Rectal smooth muscle tissue (tissue), 1 donor: ENCODE results near the gene COL4A1.

Experiments
- H3K27ac ChIP-seq: one replicate; pipeline ENCODE4 v1.7.0; 2013; ENCODE audit warnings: low read depth, low read length, inconsistent platforms
- H3K27me3 ChIP-seq: one replicate; pipeline ENCODE4 v1.7.0; 2013; ENCODE audit warnings: low read length; ENCODE audit not compliant: control insufficient read depth, insufficient read depth
- H3K36me3 ChIP-seq: one replicate; pipeline ENCODE4 v1.7.0; 2013; ENCODE audit warnings: low read length; ENCODE audit not compliant: control insufficient read depth, insufficient read depth
- H3K4me1 ChIP-seq: one replicate; pipeline ENCODE4 v1.7.0; 2013; ENCODE audit warnings: low read length; ENCODE audit not compliant: control insufficient read depth, insufficient read depth
- H3K4me3 ChIP-seq: one replicate; pipeline ENCODE4 v1.7.0; 2013; ENCODE audit warnings: low read length
- H3K9ac ChIP-seq: one replicate; pipeline ENCODE4 v1.7.0; 2013; ENCODE audit warnings: low read length

The COL4A1 gene

DNA sequence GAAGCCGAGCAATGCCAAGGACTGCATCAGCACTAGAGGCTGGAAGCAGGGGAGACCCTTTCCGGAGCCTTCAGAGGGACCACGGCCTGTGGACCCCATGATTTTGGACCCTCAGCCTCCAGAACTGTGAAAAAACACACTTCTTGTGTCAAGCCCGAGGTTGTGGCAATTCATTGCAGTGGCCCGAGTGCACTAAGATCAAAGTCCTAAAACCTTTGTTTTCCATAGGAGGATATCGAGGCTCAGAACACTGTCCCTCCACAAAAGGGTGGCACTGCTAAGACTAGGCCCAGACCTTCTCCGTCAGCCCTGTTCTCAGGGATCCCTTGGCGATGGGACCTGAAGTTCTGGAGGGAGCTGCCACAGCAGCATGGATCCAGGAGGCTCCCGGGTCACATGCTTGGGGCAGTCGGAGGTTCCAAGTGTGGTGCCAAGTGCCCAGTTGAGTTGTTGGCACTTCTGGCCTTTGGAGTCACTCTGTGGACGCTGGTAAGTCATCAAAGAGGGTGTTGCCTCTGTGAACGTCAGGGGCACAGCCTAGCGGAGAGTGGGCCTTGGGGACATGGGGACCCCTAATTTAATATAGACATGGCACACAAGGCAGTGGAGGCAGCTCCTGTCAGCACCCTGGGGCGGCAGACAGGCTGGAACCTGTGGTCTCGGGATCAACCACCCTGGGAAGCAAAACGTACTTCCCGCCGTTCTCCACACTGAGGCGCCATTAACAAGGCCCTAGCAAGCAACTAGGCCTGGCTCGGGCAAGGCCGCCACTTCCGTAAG is 199.2 kb downstream of the COL4A1 start:
- Histone ChIP-seq H3K4me1 (peaks cover 34% of the 10 kb centered on the region), H3K9ac (peak overlapping the region; percentile 13), H3K27me3 (no peaks in the 10 kb centered on the region), H3K4me3 (no peak overlapping the region), H3K36me3 (no peaks in the 10 kb centered on the region), H3K27ac (peak overlapping the region; percentile 90)

DNA sequence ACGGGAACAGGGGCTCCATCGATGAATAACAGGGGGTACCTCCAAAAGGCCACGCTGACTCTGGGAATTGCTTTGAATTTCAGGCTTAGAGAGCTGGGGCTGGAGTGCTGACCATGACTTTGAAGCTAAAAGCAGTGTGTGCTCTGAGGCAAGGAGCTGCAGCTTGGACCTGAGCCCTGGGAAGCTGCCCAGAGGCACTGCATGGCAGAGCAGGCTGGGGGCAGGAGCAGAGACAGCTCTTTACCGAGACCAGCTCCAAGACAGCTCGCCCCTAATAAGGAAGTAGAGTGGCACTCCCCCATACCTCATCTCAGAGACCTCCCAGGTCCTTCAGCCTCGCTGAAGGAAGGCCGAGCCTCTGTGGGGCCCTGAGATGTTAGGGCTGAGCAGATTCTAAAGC is 200.2 kb downstream of the COL4A1 start:
- Histone ChIP-seq H3K4me1 (peaks cover 34% of the 10 kb centered on the region), H3K9ac (no peak overlapping the region), H3K27me3 (no peaks in the 10 kb centered on the region), H3K27ac (peak overlapping the region; percentile 90), H3K4me3 (peak overlapping the region; percentile 31), H3K36me3 (no peaks in the 10 kb centered on the region)

DNA sequence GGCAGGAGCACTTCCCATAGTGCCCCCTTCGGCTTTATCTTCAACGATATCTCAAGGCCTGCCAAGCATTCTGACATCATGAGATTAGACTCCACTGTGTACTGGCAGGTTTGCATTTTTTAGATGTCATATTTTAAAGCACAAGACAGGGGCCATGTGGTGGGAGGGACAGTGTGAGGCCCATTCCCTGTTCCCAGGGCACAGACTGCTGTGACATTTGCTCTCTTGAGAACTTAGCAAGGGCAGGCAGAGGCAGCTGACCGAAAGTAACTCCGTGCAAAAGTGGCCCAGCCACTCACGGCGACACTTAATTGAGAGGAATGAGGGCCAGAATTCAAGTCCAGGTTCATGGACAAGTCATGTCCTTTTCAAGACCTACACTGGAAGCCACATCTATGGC is 201.8 kb downstream of the COL4A1 start:
- H3K4me3 ChIP-seq = no peak overlapping the region
- H3K36me3 ChIP-seq = no peaks in the 10 kb centered on the region
- peaks cover 33% of the 10 kb centered on the region for H3K4me1 ChIP-seq
- H3K9ac ChIP-seq = no peak overlapping the region
- no peak overlapping the region for H3K27ac ChIP-seq
- no peaks in the 10 kb centered on the region for H3K27me3 ChIP-seq

DNA sequence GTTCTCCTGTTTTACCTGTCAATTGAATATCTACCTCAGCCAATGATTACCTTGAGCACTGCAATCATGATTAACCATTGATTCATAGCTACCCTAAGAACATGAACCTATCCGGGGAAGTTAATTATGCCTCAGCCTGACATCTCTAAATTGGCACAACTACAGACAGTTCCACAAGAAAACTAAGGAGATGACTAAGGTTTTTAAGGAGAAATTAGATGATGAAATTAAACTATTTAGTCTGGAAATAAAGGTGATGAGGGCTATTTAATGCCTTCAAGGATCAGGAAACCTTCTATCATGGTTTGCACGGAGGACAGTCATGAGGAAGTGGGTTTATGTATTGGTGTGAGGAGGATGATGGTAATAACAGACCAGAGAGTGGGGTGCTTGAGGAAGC is 203.4 kb downstream of the COL4A1 start:
- no peak overlapping the region for H3K27ac ChIP-seq
- H3K9ac ChIP-seq = no peak overlapping the region
- no peaks in the 10 kb centered on the region for H3K36me3 ChIP-seq
- H3K27me3 ChIP-seq = no peaks in the 10 kb centered on the region
- no peak overlapping the region for H3K4me3 ChIP-seq
- H3K4me1 ChIP-seq = peaks cover 17% of the 10 kb centered on the region

DNA sequence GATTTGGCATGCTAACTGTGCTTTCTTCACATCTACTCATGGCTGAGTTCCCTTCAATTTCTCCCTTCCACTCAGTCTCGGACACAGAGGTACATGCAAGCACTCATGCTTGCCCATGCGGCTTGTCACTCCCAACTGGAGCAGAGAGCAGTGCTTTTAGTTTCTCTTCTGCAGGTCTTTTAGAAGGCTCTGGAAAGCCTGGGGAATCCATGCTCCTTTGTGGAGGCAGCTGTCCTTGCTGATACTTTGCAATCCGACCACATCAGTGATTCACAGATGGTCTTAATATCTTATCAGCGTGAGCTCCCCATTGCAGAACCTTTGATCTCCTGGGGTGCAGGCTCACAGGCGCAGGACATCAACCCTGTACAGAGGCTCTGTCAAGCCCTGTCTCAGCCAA is 203.9 kb downstream of the COL4A1 start:
- no peak overlapping the region for H3K4me3 ChIP-seq
- no peaks in the 10 kb centered on the region for H3K36me3 ChIP-seq
- no peak overlapping the region for H3K9ac ChIP-seq
- peaks cover 16% of the 10 kb centered on the region for H3K4me1 ChIP-seq
- no peaks in the 10 kb centered on the region for H3K27me3 ChIP-seq
- no peak overlapping the region for H3K27ac ChIP-seq

DNA sequence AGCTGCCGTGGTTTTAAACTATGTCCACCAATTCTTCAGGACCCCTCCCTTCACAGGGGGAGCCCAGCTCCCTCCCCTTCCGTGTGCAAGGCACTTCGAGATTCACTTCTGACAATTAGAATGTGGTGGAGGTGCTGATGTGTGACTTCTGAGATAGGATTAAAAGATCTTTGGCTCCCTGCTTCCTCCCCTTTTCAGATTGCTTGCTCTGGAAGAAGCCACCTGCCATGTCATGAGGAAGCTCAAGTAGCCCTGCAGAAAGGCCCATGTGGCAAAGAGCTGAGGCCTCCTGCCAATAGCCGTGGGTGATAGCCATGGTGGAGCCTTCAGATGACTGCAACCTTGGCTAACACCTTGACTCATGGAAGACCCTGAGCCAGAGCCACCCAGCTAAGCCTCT is 204.9 kb downstream of the COL4A1 start:
- Histone ChIP-seq H3K27me3 (no peaks in the 10 kb centered on the region), H3K27ac (no peak overlapping the region)

DNA sequence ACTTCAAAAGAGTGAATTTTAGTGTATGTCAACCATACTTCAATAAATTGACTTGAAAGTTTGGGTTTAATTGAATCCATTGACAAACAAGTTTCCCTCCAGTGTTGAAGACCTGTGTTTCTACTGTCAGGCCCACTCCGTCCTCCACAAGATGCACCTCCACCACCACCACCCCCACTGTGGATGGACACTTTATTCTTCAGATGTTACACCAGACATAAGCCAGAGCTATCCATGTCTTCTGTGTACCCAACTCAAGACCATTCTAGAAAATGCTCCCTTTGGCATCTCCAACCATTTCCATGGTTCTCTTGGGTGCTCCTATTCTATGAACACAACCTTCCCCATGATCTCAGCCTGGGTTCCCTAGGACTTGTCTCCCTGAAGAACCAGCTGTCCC is 207.0 kb downstream of the COL4A1 start:
- Histone ChIP-seq H3K27me3 (no peaks in the 10 kb centered on the region), H3K4me3 (no peak overlapping the region), H3K27ac (no peak overlapping the region), H3K4me1 (peaks cover 1% of the 10 kb centered on the region), H3K9ac (no peak overlapping the region), H3K36me3 (no peaks in the 10 kb centered on the region)

More for the DNA sequence above, 204.9 kb downstream of the COL4A1 start:
- H3K9ac ChIP-seq = no peak overlapping the region
- H3K36me3 ChIP-seq = no peaks in the 10 kb centered on the region
- H3K4me3 ChIP-seq = no peak overlapping the region
- H3K4me1 ChIP-seq = peaks cover 12% of the 10 kb centered on the region
